GM18520 (cell line): Measurements from ENCODE around the gene TMEM101.
A peak's percentile ranks its signal among the peaks of the same experiment; 100 is the strongest.
"Not testable (repeated sequence)": the region's sequence is repeated elsewhere in the genome, so short reads cannot be mapped to it uniquely, and the experiment has no call there.

Source experiments
- ATAC-seq: cut with Tn5 transposase; IDR thresholded peaks from one replicate; pipeline ENCODE4 v1.9.1; 2021; ENCODE audit not compliant: unreplicated experiment

The TMEM101 gene

GRCh38 chr17:44024271-44024663 lies 9.5 kb upstream of the TMEM101 start:
- no peak for ATAC-seq

DNA sequence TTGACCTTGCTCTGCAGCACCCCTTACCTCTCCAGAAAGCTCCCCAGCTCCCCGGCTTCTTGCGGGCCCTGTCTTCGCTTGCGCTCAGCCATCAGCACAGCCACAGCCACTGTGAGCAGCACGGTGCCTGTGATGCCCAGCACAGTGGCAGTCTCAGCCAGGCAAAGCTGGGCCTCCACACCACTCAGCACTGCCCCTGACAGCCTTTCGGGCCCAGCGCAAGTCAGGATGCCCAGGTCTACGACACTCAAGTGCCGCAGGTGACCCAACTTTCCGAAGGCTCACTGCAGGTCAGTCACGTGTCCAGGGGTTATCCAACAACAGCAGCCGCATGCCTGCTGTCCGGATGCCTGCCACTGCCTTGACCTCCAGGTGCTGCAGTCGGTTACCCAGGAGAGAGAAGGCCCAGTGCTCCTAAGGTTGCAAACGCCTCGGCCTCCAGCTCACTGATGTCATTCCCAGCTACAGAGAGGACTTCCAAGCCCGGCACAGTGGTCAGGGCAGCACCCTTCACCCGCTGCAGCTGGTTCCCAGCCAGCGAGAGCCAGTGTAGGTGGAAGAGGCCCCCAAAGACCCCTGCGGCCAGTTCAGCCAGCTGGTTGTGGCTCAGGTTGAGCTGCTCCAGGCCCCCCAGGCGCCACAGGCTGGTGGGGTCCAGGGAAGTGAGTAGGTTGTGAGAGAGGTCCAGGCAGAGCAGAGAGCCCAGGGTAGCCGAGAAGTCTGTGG lies 8.9 kb upstream of the TMEM101 start:
- no peak for ATAC-seq

- ATAC-seq = no peak
Measured at GRCh38 chr17:44022246-44022645, 7.5 kb upstream of the TMEM101 start.

DNA sequence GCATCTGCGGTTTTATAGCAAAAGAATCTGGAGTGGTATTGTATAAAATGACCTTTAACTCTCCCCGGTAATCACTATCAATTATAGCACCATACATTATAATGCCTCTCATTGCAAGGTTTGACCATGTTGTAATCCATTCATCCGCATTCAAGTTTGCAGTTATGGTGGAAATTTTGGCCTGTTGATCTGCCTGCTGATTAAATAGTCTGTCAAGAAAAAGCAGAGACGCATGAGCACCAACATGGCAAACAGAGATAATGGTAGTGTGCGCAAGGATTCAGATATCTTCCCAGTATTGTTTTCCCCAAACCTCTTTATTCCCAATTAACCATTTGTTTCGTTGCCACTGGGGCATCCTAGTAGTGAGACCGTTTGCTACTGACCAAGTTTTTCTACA lies 6.5 kb upstream of the TMEM101 start:
- not testable (repeated sequence) for ATAC-seq

- no peak for ATAC-seq
Measured at GRCh38 chr17:44014133-44014436, 678 bp downstream of the TMEM101 start.

DNA sequence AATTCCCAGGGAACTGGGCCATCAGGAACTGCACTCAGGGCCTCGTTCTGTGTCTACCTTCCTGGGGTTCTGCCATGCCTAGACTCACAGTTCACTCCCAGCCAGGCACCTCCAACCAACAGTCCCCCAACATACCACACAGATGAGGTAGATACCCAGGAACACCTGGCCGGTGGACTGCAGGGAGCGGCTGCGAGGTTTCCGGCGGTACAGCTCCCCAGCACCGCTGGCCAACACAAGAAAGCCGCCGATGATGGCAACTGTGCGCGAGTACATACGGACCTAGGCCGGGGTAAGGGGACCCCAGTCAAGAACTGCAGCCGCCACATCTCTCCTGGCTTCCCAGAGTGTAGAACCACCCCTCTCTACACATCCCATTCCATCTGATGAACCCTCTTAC lies 1.9 kb downstream of the TMEM101 start:
- no peak for ATAC-seq

GRCh38 chr17:44012391-44012790 lies 2.4 kb downstream of the TMEM101 start:
- ATAC-seq = no peak

DNA sequence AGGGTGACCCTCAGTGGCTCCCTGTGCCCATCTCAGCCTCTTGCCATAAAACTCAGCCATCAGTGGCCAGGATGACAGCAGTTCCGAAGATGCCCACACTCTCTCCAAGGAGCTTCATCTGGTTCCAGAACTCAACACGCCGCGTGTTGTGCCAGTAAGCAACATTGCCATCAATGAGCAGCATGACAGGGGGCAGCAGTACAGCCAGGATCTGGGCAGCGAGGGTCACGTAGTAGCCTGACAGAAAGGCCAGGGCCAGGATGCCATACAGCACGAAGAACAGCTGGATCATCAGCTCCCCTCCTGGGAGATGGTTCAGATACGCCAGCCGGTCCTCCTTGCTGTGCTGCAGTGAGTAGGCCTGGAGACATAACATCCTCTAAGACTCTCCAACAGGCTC lies 2.9 kb downstream of the TMEM101 start:
- no peak for ATAC-seq

DNA sequence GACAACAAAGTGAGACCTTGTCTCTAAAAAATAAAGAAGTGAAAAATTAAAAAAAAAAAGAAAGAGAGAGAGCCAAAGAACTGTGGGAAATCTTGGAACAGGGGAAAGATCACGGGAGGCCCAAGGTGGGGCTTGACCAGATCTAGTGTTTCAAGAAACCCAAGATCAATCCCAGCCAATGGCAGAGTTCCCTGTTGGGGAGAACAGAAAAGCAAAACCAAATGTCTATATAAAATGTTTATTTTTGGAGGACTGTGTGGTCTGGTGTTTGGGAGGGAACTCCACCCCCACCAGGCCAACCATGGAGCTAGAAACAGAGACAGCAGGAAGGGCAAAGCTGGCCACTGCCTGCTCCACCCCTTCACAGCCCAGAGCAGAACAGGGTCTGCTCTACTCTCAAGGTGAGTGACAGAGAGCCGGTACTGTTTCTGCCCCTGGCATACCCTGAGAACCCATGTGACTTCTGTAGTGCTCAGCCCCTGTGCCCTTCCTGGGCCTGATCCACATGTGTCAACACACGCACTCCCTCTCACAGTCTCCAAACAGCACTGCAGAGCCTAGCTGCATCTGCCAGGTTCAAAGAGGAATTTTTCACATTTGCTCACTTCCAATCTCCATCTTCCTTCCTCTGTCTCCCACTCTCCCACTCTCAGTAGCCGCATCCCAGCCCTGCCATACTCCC lies 3.7 kb downstream of the TMEM101 start:
- no peak for ATAC-seq

GRCh38 chr17:44008205-44008909 lies 6.4 kb downstream of the TMEM101 start:
- no peak for ATAC-seq

DNA sequence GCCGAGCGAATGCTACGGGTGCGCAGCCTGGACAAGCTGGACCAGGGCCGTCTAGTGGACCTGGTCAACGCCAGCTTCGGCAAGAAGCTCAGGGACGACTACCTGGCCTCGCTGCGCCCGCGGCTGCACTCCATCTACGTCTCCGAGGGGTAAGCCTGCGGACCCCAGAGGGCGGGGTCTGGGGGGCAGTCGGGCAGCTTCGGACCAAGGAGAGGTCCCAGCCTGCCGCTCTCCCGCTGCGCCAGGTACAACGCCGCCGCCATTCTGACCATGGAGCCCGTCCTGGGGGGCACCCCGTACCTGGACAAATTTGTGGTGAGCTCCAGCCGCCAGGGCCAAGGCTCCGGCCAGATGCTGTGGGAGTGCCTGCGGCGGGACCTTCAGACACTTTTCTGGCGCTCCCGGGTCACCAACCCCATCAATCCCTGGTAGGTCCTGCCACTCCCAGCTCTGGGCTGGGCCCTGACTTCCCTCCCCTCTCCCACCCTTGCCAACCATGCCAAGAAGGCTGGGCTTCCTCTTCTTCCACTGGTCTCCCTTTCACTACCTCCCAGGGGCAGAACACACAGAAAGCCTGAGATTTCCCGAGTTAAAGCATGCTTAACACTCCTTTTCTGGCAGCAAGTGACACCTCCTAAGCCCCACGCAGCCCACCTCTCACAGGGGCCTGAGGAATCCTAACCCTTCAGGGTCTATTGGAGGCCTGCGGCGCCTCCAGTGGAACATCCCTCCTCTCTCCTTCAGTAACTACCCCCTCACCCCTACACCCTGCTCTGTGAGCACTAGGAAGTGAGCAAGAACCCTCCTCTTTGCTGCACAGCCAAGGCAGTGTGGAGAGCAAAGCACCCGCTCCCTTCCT lies 7.2 kb downstream of the TMEM101 start:
- no peak for ATAC-seq

- peak; percentile 44 for ATAC-seq
Measured at GRCh38 chr17:44006598-44007345, 8.0 kb downstream of the TMEM101 start.

DNA sequence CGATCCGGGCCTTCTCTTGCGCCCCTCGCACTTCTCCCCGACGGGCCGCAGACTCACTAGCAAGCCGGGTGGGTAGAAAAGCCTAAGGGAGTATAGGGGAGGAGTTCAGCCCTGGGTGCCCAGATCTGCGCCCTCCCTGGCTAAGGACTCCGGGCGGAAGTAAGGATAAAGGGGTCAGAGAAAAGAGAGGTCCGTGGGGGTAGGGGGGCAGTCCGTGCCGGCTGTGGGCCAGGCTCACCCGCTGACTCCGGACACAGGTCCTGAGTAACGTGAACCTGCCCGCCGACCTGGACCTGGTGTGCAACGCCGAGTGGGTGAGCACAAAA lies 8.5 kb downstream of the TMEM101 start:
- no peak for ATAC-seq

DNA sequence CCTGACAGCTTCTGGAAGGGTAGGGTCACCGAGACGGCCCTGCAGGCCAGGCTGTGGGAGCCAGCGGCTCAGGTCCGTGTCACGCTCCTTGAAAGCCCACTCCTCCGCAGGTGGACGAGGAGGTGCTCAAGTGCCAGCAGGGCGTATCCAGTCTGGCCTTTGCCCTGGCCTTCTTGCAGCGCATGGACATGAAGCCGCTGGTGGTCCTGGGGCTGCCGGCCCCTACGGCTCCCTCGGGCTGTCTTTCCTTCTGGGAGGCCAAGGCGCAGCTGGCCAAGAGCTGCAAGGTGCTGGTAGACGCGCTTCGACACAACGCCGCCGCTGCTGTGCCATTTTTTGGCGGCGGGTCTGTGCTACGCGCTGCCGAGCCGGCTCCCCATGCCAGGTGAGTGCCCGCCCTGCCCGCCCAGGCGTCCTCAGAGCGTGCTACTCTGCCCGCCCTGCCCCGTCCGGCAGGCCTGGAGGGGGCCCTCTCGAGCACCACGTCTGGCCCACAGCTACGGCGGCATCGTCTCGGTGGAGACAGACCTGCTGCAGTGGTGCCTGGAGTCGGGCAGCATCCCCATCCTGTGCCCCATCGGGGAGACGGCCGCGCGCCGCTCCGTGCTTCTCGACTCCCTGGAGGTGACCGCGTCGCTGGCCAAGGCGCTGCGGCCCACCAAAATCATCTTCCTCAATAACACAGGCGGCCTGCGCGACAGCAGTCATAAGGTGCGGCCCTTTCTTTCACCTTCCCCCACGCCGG lies 9.1 kb downstream of the TMEM101 start:
- ATAC-seq = no peak

DNA sequence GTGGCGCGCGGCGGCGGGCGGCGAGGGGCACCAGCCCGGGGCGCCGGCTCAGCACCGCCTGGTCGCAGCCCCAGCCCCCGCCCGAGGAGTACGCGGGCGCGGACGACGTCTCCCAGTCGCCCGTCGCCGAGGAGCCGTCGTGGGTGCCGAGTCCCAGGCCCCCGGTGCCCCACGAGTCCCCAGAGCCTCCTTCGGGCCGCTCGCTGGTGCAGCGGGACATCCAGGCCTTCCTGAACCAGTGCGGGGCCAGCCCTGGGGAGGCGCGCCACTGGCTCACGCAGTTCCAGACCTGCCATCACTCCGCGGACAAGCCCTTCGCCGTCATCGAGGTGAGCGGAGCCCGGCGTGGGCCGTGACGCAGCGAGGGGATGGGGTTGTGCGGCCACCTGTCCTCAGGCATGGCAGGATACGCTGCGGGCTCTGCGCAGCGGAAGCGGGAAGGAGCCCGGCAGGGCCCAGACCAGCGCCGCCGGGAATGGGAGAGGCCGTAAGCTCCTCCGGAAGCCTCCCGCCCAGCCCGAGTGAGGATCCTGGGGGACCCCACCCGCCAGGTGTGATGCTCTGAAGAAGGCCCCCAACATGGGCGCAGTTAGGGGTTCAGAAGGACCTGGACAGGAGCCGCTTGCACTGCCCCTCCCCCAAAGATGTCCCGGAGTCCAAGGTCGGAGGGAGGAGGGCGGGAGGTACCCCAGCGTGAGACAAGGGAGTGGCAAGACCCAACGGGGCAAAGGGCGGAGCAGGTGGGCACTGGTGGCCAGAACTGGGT lies 9.8 kb downstream of the TMEM101 start:
- ATAC-seq = no peak

- ATAC-seq = no peak
Measured at GRCh38 chr17:44004077-44004760, 10.5 kb downstream of the TMEM101 start, which contains the start of gene NAGS. Gene NAGS (plus strand): TSS chr17:44004622. CDS start chr17:44004664, 42 bp downstream.

- ATAC-seq = no peak
Measured at GRCh38 chr17:44002141-44002848, 12.5 kb downstream of the TMEM101 start.

GRCh38 chr17:44001461-44001920 lies 13.3 kb downstream of the TMEM101 start:
- no peak for ATAC-seq
